Stomach (tissue), 9 donors: Measurements from ENCODE around the gene ACSM3. TPM values are rescaled to one million over a fixed set of nuclear protein-coding genes. Genes with fewer than 3 reads are reported as not detected.
"Not testable (repeated sequence)": the region's sequence is repeated elsewhere in the genome, so short reads cannot be mapped to it uniquely, and the experiment has no call there.

Experiments
- DNase-seq, 2 donors: peaks; one replicate each; pipeline versions ENCODE4 v3.0.0 to v3.0.0-alpha.2; 2013 to 2019
- H3K27ac ChIP-seq, 5 donors: fragments of 200-600 bp in 4 of 5; sonication (generic) in 4 of 5; one replicate each; pipeline ENCODE4 v1.5.1; 2013 to 2019; ENCODE audit warnings: mild to moderate bottlenecking in 1 of 5, moderate library complexity in 1 of 5
- H3K27me3 ChIP-seq, 3 donors: fragments of 200-600 bp; sonication (generic); one replicate each; pipeline ENCODE4 v1.5.1; 2017 to 2019; ENCODE audit warnings: mixed run types in 1 of 3
- H3K36me3 ChIP-seq, 4 donors: fragments of 200-600 bp; sonication (generic); 1 replicate in 3 of 4; 2 replicates in 1 of 4; pipeline ENCODE4 v1.5.1; 2016 to 2019
- H3K4me1 ChIP-seq, 4 donors: fragments of 200-600 bp; sonication (generic); one replicate each; pipeline ENCODE4 v1.5.1; 2016 to 2019
- H3K4me3 ChIP-seq, 4 donors: fragments of 200-600 bp; sonication (generic) in 3 of 4; one replicate each; pipeline ENCODE4 v1.5.1; 2016 to 2019; ENCODE audit warnings: mild to moderate bottlenecking in 1 of 4
- H3K9me3 ChIP-seq, 4 donors: fragments of 200-600 bp; sonication (generic); one replicate each; pipeline ENCODE4 v1.5.1; 2016 to 2019
- EP300 ChIP-seq: sonication (generic); formaldehyde crosslinking; IDR thresholded peaks from one replicate; pipeline ENCODE4 v1.6.1; 2017; ENCODE audit warnings: antibody characterized with exemption
- POLR2A ChIP-seq, 4 donors: fragments of 450-650 bp; IDR thresholded peaks; one replicate each; pipeline ENCODE4 v1.6.1; 2016; ENCODE audit warnings: antibody characterized with exemption in 4 of 4, control low read depth in 2 of 4, mild to moderate bottlenecking in 1 of 4, moderate library complexity in 1 of 4
- POLR2AphosphoS5 ChIP-seq, 3 donors: sonication (generic); formaldehyde crosslinking; IDR thresholded peaks; one replicate each; pipeline ENCODE4 v1.6.1; 2016; ENCODE audit warnings: antibody characterized with exemption in 3 of 3
- WGBS, 5 donors: extraction: QIAGEN DNeasy Blood & Tissue Kit in 3 of 5; methylation state at CpG; one replicate each; pipeline versions ENCODE4 v1.1.5 to v1.1.7; 2013 to 2018; 5-methylcytosine and 5-hydroxymethylcytosine counted together
- intact Hi-C: fragments of 100-400 bp; cut with DNase I; formaldehyde crosslinking; loops from one replicate; pipeline ENCODE4 v1.15.1; 2023; ENCODE audit warnings: low total_unique reads
- polyA plus RNA-seq, 3 donors: library from polyadenylated mRNA; stranded (reverse); fragments of 200-250 nt; gene quantifications; one replicate each; pipeline ENCODE4 v1.2.3, GENCODE V29; 2013
- total RNA-seq, 5 donors: library from RNA; depleted of rRNA; stranded (reverse); fragments of >200 nt; gene quantifications; one replicate each; pipeline versions ENCODE4 v1.1.0 to v1.2.3, GENCODE V29; 2014 to 2016
- TF ChIP-seq, protein P1 (sequence below), 7 experiments: fragments of 450-650 bp in 4 of 7; fragments of 200-600 bp in 3 of 7; sonication (generic) in 3 of 7; IDR thresholded peaks; one replicate each; pipeline ENCODE4 v1.5.1; 2016 to 2019; ENCODE audit warnings: antibody characterized with exemption in 7 of 7, control low read depth in 2 of 7, mild to moderate bottlenecking in 1 of 7
- donor health status: healthy with polysubstance abuse.
- donor health status: Bipolar disorder and iron deficiency.
- donor health status: healthy.

Gene ACSM3
- total and polyA plus RNA-seq, 8 donors, result 5.8 to 114 (median 47.6) TPM

DNA sequence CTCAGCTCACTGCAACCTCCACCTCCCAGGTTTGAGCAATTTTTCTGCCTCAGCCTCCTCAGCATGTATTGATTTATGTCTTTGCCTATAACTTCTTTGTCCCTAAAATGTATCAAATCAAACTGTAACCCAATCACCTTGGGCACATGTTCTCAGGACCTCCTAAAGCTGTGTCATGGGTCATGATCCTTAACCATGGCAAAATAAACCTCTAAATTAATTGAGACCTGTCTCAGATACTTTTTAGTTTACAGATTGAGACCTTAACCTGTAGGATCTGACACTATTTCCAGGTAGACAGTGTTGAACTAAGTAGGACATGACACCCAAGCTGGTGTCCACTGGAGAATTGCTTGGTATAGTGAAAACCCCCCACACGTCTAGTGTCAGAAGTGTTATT, 2.6 kb upstream of the ACSM3 start:
- Histone ChIP-seq H3K9me3 (no peaks in the 10 kb centered on the region), H3K27ac (no peak overlapping the region), H3K36me3 (no peaks in the 10 kb centered on the region), H3K27me3 (no peaks in the 10 kb centered on the region), H3K4me1 (peaks cover 5 to 32% (median 14%) of the 10 kb centered on the region in 4 donors), H3K4me3 (no peak overlapping the region)
- DNase-seq, result no peak
- intact Hi-C loops, result no loop called here
- no peak for TF ChIP-seq POLR2AphosphoS5 (IDR thresholded peaks at IDR 0.05)
- TF ChIP-seq, protein P1, sequence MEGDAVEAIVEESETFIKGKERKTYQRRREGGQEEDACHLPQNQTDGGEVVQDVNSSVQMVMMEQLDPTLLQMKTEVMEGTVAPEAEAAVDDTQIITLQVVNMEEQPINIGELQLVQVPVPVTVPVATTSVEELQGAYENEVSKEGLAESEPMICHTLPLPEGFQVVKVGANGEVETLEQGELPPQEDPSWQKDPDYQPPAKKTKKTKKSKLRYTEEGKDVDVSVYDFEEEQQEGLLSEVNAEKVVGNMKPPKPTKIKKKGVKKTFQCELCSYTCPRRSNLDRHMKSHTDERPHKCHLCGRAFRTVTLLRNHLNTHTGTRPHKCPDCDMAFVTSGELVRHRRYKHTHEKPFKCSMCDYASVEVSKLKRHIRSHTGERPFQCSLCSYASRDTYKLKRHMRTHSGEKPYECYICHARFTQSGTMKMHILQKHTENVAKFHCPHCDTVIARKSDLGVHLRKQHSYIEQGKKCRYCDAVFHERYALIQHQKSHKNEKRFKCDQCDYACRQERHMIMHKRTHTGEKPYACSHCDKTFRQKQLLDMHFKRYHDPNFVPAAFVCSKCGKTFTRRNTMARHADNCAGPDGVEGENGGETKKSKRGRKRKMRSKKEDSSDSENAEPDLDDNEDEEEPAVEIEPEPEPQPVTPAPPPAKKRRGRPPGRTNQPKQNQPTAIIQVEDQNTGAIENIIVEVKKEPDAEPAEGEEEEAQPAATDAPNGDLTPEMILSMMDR (IDR thresholded peaks at IDR 0.05), result no peak
- TF ChIP-seq EP300, result no peak
- no peak for TF ChIP-seq POLR2A (IDR thresholded peaks at IDR 0.05)
- WGBS, 5 donors, result 78 to 92% (median 88%) methylated on average over 1 of the region's 1 CpG

DNA sequence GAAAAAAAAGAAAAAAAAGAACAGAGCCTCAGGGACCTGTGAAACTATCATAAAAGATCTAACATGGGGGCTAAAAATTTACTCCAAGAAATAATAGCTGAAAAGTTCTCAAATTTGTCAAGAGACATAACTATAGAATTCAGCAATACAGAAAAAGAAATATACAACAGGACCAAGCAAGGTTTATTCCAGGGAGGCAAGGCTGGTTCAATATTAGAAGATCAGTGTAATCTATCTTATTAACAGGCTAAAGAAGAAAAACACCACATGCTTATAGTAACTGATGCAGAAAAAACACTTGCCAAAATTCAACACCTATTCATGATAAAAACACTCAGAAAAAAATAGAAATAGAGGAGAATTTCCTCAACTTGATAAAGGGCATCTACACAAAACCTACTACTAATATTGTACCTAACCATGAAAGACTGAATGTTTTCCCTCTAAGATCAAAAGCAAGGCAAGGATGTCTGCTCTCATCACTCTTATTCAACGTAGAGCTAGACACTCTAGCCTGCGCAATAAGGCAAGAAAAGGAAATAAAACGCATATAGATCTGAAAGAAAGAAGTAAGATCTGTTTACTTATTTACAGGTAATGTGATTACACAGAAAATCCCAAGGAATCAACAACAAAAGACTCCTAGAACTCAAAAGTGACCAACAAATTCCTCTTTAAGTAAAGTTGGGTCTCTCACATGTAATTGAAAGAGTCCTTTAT, 1.2 kb upstream of the ACSM3 start:
- intact Hi-C loops, result no loop called here
- Histone ChIP-seq H3K9me3 (no peaks in the 10 kb centered on the region), H3K27ac (peak overlapping the region in 4 of 5 donors; percentile 79 to 85 (median 82)), H3K27me3 (no peaks in the 10 kb centered on the region), H3K36me3 (no peaks in the 10 kb centered on the region), H3K4me1 (peaks cover 5 to 33% (median 14%) of the 10 kb centered on the region in 4 donors), H3K4me3 (peak overlapping the region in 1 of 4 donors; percentile 43)
- TF ChIP-seq POLR2AphosphoS5 (IDR thresholded peaks at IDR 0.05), result no peak
- no peak for TF ChIP-seq EP300
- TF ChIP-seq POLR2A (IDR thresholded peaks at IDR 0.05), result no peak
- TF ChIP-seq, protein P1 (IDR thresholded peaks at IDR 0.05), result no peak
- WGBS, 5 donors, result 81 to 84% (median 82%) methylated on average over 3 of the region's 3 CpGs
- no peak for DNase-seq

DNA sequence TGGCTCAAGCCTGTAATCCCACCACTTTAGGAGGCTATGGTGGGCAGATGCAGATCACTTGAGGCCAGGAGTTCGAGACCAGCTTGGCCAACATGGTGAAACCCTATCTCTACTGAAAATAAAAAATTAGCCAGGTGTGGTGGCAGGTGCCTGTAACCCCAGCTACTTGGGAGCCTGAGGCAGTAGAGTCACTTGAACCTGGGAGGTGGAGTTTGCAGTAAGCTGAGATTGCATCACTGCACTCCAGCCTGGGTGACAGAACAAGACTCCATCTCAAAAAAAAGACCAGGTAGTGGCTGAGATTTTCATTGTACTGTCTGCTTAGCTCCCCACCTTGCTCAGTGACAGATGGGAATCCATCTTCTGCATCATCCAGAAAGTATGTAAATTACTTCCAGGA, 634 bp downstream of the ACSM3 start:
- Histone ChIP-seq H3K4me1 (peaks cover 5 to 41% (median 14%) of the 10 kb centered on the region in 4 donors), H3K4me3 (peak overlapping the region; percentile 12 to 43 (median 26)), H3K27ac (peak overlapping the region; percentile 78 to 85 (median 79))
- H3K9me3 ChIP-seq, H3K36me3 ChIP-seq, intact Hi-C loops, H3K27me3 ChIP-seq, DNase-seq: not testable (repeated sequence)
- WGBS, 5 donors, result 22 to 68% (median 48%) methylated on average over 1 of the region's 1 CpG

DNA sequence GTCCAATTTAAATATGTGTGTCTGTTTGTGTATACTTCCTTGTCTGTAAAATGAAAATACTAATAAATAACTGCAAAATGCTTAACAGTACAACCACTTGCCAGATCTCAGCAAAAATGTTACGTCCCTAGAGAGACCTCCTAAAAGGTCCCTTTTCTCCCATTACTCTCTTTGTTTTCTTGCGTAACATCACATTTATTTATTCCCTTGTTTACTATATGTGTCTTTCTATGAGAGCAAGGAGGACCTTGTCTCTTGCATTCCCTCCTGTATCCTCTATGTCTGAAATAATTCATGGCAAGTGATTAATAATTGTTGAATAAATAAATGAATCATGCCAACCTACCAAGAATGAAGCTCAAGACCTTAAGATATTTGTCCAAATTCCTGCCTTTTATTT, 1.9 kb downstream of the ACSM3 start:
- Histone ChIP-seq H3K4me1 (peaks cover 5 to 41% (median 14%) of the 10 kb centered on the region in 4 donors), H3K27me3 (no peaks in the 10 kb centered on the region), H3K27ac (no peak overlapping the region), H3K4me3 (peak overlapping the region in 1 of 4 donors; percentile 43), H3K9me3 (no peaks in the 10 kb centered on the region), H3K36me3 (peaks cover 0 to 7% (median 0%) of the 10 kb centered on the region in 4 donors)
- WGBS, 5 donors, result 81 to 94% (median 93%) methylated on average over 2 of the region's 2 CpGs
- no peak for DNase-seq
- intact Hi-C loops, result no loop called here
- no peak for TF ChIP-seq POLR2AphosphoS5 (IDR thresholded peaks at IDR 0.05)
- TF ChIP-seq POLR2A (IDR thresholded peaks at IDR 0.05), result no peak

DNA sequence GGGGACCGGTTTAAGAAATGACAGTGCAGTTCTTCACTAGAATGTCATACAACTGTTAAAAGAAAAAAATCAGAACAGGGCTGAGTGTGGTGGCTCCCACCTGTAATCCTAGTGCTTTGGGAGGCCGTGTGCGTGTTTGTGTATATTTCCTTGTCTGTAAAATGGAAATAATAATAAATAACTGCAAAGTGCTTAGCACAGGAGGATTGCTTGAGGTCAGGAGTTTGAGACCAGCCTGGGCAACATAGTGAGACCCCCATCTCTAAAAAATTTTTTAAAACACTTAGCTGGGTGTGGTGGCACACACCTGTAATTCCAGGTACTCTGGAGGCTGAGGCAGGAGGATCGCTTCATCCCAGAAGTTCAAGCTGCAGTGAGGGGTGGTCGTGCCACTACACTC, 2.5 kb downstream of the ACSM3 start:
- intact Hi-C loops, result no loop called here
- no peaks in the 10 kb centered on the region for H3K9me3 ChIP-seq
- no peak overlapping the region for H3K27ac ChIP-seq
- 85 to 92% (median 89%) methylated on average over 5 of the region's 5 CpGs for WGBS, 5 donors
- DNase-seq, result no peak
- H3K4me3 ChIP-seq, result no peak overlapping the region
- TF ChIP-seq, protein P1 (IDR thresholded peaks at IDR 0.05), result no peak
- TF ChIP-seq POLR2A (IDR thresholded peaks at IDR 0.05), result no peak
- TF ChIP-seq POLR2AphosphoS5 (IDR thresholded peaks at IDR 0.05), result no peak
- no peak for TF ChIP-seq EP300
- peaks cover 5 to 41% (median 14%) of the 10 kb centered on the region in 4 donors for H3K4me1 ChIP-seq
- peaks cover 0 to 11% (median 1%) of the 10 kb centered on the region in 4 donors for H3K36me3 ChIP-seq
- no peaks in the 10 kb centered on the region for H3K27me3 ChIP-seq
